GM19372 (cell line): ENCODE measurements around the gene HABP4.

Experiments
- ATAC-seq: cut with Tn5 transposase; IDR thresholded peaks from one replicate; pipeline ENCODE4 v1.9.1; 2021; ENCODE audit warnings: mild to moderate bottlenecking, low read depth, moderate library complexity; ENCODE audit not compliant: unreplicated experiment

HABP4 gene

GRCh38 chr9:96435345-96435744, 14.6 kb upstream of the HABP4 start:
- ATAC-seq: no peak

DNA sequence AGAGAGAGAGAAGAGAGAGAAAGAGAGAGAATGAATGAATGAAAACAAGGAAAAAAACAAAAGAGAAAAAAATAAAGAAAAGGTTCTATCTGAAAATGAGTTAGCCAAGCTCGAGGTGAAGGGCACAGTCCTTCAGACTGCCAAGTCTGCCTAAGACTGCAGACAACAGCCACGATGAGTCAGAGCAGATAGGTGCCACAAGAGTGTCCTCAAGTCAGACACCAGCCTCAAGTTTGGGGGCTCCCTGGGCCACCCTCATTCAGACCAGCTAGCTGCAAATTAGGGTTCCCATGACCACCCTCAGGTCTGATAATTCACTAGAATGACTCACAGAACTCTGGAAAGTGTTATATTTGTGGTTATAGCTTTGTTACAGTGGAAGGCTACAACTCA, 13.9 kb upstream of the HABP4 start:
- no peak for ATAC-seq

DNA sequence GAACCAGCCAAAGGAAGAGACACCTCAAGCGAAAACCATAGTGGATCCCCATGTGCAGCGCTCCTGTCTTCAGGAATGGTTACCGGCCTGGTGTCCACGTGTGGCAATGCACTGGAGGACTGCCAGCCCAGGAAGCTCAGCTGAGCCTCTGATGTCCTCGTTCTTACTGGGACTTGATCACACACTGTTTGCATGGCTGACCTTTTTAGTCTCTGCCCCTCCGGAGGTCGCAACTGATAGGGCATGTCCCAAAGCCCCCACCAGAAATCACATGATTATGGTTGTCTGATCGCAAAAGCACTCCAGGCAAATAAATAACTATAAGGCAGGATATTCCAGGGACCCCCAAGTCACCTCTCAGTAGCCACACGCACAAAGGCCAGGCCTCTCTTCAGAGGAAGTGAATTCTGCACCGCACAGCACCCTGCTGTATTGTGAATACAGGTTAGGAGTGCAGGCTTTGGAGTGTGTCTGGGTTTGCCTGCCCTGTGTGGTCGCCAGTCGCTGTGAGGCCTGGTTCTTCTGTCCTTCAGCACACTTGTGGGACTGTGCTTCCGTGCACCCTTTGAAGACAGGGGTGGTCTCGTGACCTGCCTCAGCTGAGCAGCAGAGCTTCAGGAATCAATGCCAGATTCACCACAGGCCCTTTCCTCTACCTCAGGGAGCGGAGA, 13.4 kb upstream of the HABP4 start:
- ATAC-seq: no peak

DNA sequence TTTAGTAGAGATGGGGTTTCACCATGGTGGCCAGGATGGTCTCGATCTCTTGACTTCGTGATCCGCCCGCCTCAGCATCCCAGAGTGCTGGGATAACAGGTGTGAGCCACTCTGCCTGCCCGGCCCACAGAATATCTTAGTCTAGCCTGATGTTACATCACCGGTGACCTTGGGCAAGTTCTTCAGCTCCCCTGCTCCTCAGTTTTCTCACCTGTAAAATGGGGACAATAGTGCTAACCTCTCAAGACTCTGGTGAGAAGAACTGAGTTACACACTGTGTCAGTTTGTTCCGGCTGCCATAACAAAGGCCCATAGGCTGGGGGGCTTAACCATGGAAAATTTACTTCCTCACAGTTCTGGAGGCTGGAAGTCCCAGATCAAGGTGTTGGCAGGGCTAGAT, 12.5 kb upstream of the HABP4 start:
- ATAC-seq: no peak

- ATAC-seq: no peak
These were observed 9.2 kb upstream of the HABP4 start for GRCh38 chr9:96440671-96441199.

DNA sequence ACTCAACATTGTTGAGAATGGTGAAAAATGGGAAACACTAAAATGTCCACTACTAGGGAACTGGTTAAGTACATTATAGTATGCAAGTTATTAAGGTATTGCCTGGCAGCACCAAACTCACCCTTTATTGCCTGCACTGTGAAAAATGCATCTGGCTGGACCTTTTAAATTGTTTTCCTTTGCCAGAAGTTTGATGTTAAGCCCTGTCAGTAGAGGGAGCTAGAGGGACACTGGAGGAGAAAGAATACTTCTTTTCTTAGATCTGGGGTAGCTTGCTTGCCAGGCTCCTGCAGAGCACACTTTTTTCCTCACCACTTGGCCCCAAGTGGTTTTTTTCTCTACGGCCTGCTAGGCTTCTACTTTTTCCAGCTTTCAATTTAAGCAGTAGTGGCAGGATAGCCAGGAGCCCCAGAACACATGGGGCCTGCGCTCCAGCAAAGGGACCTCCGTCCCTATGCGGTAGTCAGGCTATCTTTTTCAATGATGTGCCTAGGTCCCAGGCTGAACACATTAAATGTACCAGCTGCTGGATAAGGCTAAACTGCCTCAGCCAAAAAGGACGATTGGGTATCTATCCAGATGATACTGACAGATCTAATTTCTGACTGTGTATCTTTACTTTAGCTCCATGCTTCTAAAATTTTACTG, 8.0 kb upstream of the HABP4 start:
- ATAC-seq: no peak

- ATAC-seq: no peak
These were observed 7.5 kb upstream of the HABP4 start for GRCh38 chr9:96442491-96442890.

- no peak for ATAC-seq
These were observed 2.6 kb upstream of the HABP4 start for GRCh38 chr9:96447406-96447805.

GRCh38 chr9:96448546-96449170, 1.3 kb upstream of the HABP4 start:
- no peak for ATAC-seq

DNA sequence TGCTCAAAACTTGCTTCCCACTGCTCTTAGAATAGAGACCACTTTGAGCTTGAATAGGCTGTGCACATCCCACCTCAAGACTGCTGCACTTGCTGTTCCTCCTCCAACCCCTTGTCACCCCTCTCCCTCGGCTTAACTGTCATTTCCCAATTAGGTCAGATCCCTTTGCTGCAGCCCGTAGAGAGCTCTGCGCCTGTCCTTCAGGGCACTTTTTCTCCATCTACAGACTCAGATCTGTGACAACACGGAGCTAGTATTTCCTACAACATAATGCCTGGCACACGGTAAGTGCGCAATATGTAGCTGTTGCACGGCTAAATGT, 485 bp upstream of the HABP4 start:
- peak; percentile 7 for ATAC-seq

GRCh38 chr9:96450613-96451528, 902 bp downstream of the HABP4 start:
- no peak for ATAC-seq

GRCh38 chr9:96453625-96454024, 3.7 kb downstream of the HABP4 start:
- ATAC-seq: no peak

GRCh38 chr9:96457266-96457665, 7.3 kb downstream of the HABP4 start:
- ATAC-seq: no peak

GRCh38 chr9:96458226-96458625, 8.3 kb downstream of the HABP4 start:
- no peak for ATAC-seq

- ATAC-seq: no peak
These were observed 9.5 kb downstream of the HABP4 start for GRCh38 chr9:96459268-96460007.

- no peak for ATAC-seq
These were observed 10.5 kb downstream of the HABP4 start for GRCh38 chr9:96460470-96460869.

DNA sequence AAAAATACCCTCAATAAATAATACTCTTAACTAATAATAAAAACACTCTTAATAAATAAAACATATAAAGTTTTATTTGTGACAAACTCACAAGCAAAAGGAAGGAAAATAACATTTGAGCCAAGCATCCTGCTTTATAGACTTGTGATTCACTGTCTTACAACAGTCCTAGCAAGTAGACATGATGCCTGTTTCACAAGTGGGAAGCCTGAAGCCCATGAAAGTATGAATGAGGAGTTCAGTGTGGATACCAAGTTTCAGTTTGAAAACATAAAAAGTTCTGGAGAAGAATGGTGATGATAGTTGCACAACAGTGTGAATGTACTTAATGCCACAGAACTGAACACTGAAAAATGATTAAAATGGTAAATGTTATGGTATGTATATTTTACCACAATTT, 10.9 kb downstream of the HABP4 start:
- ATAC-seq: no peak

- no peak for ATAC-seq
These were observed 11.4 kb downstream of the HABP4 start for GRCh38 chr9:96461336-96461735.

GRCh38 chr9:96462541-96462940, 12.6 kb downstream of the HABP4 start:
- ATAC-seq: no peak

- no peak for ATAC-seq
These were observed 14.5 kb downstream of the HABP4 start for GRCh38 chr9:96464426-96464825.
